ENCODE measurements around the gene HSBP1L1. TPM values are rescaled to one million over a fixed set of nuclear protein-coding genes. Genes with fewer than 3 reads are reported as not detected.

HSBP1L1 gene
- total RNA-seq, 1 donor from 2014 or later, result 2.1 TPM

DNA sequence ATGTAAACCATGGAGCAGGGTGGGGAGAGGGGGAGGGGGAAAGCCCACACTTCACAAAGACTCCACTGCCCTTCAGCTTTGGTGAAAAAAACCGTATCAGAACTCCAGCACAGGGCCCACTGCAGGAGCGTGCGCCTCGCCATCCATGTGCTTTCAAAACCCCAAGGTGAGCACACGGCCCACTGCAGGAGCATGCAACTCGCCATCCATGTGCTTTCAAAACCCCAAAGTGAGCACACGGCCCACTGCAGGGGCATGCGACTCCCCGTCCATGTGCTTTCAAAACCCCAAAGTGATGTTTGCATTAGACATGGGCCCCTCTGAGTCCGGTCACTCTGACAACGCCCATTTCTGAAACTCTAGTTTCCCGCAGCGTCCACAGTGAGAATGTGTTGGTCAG is 16.1 kb downstream of the HSBP1L1 start:
- Histone ChIP-seq H3K27ac (ENCODE audit: low read depth, low read length) (no peak overlapping the region), H3K9me3 (ENCODE audit: control insufficient read depth in 3 of 3, low read length in 3 of 3) (no peaks in the 10 kb centered on the region), H3K4me1 (ENCODE audit: control insufficient read depth in 3 of 3, insufficient read depth in 3 of 3, low read length in 3 of 3) (peaks cover 0 to 6% (median 0%) of the 10 kb centered on the region in 3 donors), H3K9ac (ENCODE audit: low read depth in 1 of 3, low read length in 3 of 3) (no peak overlapping the region), H3K4me3 (ENCODE audit: low read length in 3 of 3) (no peak overlapping the region), H3K36me3 (ENCODE audit: control insufficient read depth in 3 of 3, insufficient read depth in 3 of 3, low read length in 3 of 3) (peaks cover 7 to 12% (median 8%) of the 10 kb centered on the region in 3 donors), H3K27me3 (ENCODE audit: control insufficient read depth in 3 of 3, insufficient read depth in 3 of 3, low read length in 3 of 3) (no peaks in the 10 kb centered on the region)

DNA sequence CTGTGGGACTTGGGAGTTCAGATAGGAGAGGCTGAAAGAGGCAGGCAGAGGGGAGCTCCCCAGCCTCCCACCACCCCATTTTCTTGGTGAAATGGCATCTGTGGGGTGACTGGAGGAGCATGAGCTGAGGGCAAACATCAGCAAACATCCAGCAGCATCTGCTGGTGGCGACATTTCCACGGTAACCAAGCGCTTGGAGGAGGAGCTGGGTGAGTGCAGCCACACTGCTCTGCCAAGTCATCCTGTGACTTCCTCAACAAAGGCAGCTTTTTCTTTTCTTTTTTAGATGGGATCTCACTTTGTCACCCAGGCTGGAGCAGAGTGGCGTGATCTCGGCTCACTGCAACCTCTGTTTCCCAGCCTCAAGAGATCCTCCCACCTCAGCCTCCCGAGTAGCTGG is 18.3 kb downstream of the HSBP1L1 start:
- no peak overlapping the region for H3K27ac ChIP-seq (ENCODE audit: low read depth, low read length)
- no peak overlapping the region for H3K4me3 ChIP-seq (ENCODE audit: low read length in 3 of 3)
- peaks cover 9 to 19% (median 13%) of the 10 kb centered on the region in 3 donors for H3K4me1 ChIP-seq (ENCODE audit: control insufficient read depth in 3 of 3, insufficient read depth in 3 of 3, low read length in 3 of 3)
- H3K9ac ChIP-seq (ENCODE audit: low read depth in 1 of 3, low read length in 3 of 3), result no peak overlapping the region
- no peaks in the 10 kb centered on the region for H3K27me3 ChIP-seq (ENCODE audit: control insufficient read depth in 3 of 3, insufficient read depth in 3 of 3, low read length in 3 of 3)
- H3K9me3 ChIP-seq (ENCODE audit: control insufficient read depth in 3 of 3, low read length in 3 of 3), result no peaks in the 10 kb centered on the region
- peaks cover 5 to 8% (median 7%) of the 10 kb centered on the region in 3 donors for H3K36me3 ChIP-seq (ENCODE audit: control insufficient read depth in 3 of 3, insufficient read depth in 3 of 3, low read length in 3 of 3)

DNA sequence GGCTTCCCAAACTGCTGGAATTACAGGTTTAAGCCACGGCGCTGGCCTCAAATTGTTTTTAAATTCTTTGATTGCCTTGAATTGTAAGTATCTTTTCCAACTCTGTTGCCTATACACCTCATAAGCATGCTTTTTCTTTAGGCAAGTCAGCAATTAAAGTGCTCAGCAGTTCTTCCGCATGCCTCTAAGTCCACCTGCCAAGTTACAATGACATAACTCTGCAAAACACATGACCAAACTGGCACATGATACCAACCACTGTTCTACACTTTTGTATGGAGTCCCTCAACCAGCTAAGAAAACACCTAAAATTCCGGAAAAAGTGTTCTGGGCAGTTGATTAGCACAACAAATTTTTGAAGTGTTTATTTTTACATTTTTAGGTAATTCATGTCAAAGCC is 18.8 kb downstream of the HSBP1L1 start:
- no peak overlapping the region for H3K27ac ChIP-seq (ENCODE audit: low read depth, low read length)
- H3K4me1 ChIP-seq (ENCODE audit: control insufficient read depth in 3 of 3, insufficient read depth in 3 of 3, low read length in 3 of 3), result peaks cover 9 to 16% (median 14%) of the 10 kb centered on the region in 3 donors
- no peak overlapping the region for H3K4me3 ChIP-seq (ENCODE audit: low read length in 3 of 3)
- no peaks in the 10 kb centered on the region for H3K27me3 ChIP-seq (ENCODE audit: control insufficient read depth in 3 of 3, insufficient read depth in 3 of 3, low read length in 3 of 3)
- peaks cover 5 to 8% (median 7%) of the 10 kb centered on the region in 3 donors for H3K36me3 ChIP-seq (ENCODE audit: control insufficient read depth in 3 of 3, insufficient read depth in 3 of 3, low read length in 3 of 3)
- no peak overlapping the region for H3K9ac ChIP-seq (ENCODE audit: low read depth in 1 of 3, low read length in 3 of 3)
- H3K9me3 ChIP-seq (ENCODE audit: control insufficient read depth in 3 of 3, low read length in 3 of 3), result no peaks in the 10 kb centered on the region

DNA sequence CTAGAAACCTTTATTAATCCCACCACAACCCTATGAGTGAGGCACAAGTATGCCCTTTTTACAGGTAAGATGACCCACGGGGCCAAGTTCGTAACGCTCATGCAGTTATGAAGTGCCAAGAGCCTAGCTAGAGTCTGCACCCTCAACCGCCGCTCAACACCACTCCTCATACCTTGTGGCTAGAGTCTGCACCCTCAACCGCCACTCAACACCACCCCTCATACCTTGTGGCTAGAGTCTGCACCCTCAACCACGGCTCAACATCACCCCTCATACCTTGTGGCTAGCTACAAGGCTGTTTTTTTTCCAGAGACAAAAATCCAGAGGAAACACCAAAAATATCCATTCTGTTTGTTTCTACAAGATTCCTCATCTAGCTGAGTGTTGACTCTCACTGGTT is 19.4 kb downstream of the HSBP1L1 start:
- Histone ChIP-seq H3K4me3 (ENCODE audit: low read length in 3 of 3) (no peak overlapping the region), H3K27me3 (ENCODE audit: control insufficient read depth in 3 of 3, insufficient read depth in 3 of 3, low read length in 3 of 3) (no peaks in the 10 kb centered on the region), H3K9me3 (ENCODE audit: control insufficient read depth in 3 of 3, low read length in 3 of 3) (no peaks in the 10 kb centered on the region), H3K27ac (ENCODE audit: low read depth, low read length) (no peak overlapping the region), H3K4me1 (ENCODE audit: control insufficient read depth in 3 of 3, insufficient read depth in 3 of 3, low read length in 3 of 3) (peaks cover 9 to 16% (median 14%) of the 10 kb centered on the region in 3 donors), H3K9ac (ENCODE audit: low read depth in 1 of 3, low read length in 3 of 3) (no peak overlapping the region), H3K36me3 (ENCODE audit: control insufficient read depth in 3 of 3, insufficient read depth in 3 of 3, low read length in 3 of 3) (peaks cover 5 to 8% (median 7%) of the 10 kb centered on the region in 3 donors)

DNA sequence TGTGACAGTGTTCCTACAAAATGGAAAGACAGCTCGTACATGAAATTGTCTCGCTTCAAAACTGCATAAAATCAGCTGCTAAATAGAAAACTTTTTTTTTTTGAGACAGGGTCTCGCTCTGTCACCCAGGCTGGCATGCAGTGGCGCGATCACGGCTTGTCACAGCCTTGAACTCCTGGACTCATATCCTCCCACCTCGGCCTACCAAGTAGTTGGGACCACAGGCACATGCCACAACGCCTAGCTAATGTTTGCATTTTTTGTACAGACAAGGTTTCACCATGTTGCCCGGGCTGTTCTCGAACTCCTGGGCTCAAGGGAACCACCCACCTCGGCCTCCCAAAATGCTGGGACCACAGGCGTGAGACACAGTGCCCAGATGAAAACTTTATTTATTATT is 20.7 kb downstream of the HSBP1L1 start:
- H3K36me3 ChIP-seq (ENCODE audit: control insufficient read depth in 3 of 3, insufficient read depth in 3 of 3, low read length in 3 of 3), result peaks cover 0 to 8% (median 5%) of the 10 kb centered on the region in 3 donors
- H3K9me3 ChIP-seq (ENCODE audit: control insufficient read depth in 3 of 3, low read length in 3 of 3), result no peaks in the 10 kb centered on the region
- no peak overlapping the region for H3K9ac ChIP-seq (ENCODE audit: low read depth in 1 of 3, low read length in 3 of 3)
- H3K4me3 ChIP-seq (ENCODE audit: low read length in 3 of 3), result no peak overlapping the region
- H3K4me1 ChIP-seq (ENCODE audit: control insufficient read depth in 3 of 3, insufficient read depth in 3 of 3, low read length in 3 of 3), result peaks cover 13 to 19% (median 18%) of the 10 kb centered on the region in 3 donors
- no peak overlapping the region for H3K27ac ChIP-seq (ENCODE audit: low read depth, low read length)
- no peaks in the 10 kb centered on the region for H3K27me3 ChIP-seq (ENCODE audit: control insufficient read depth in 3 of 3, insufficient read depth in 3 of 3, low read length in 3 of 3)

DNA sequence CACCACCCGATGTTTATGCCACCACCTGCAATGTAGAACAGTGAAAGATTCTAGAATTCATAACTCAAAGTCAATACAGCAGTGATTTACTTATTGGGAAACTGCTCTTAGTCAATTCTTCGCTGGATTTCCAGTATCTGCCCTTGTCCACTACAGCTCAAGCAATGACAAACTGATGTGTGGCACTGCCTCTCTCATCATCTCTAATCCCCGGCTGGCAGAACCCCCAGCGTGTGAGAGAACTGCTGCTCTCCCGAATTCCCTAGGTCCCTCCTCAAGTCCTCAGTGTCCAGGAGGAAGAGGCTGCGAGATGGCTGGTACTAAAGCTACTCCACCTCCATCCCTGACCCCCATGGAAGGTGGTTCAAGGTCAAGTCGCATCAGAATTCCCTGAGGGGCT is 22.3 kb downstream of the HSBP1L1 start:
- Histone ChIP-seq H3K36me3 (ENCODE audit: control insufficient read depth in 3 of 3, insufficient read depth in 3 of 3, low read length in 3 of 3) (peaks cover 0 to 8% (median 5%) of the 10 kb centered on the region in 3 donors), H3K27me3 (ENCODE audit: control insufficient read depth in 3 of 3, insufficient read depth in 3 of 3, low read length in 3 of 3) (no peaks in the 10 kb centered on the region), H3K27ac (ENCODE audit: low read depth, low read length) (no peak overlapping the region), H3K4me1 (ENCODE audit: control insufficient read depth in 3 of 3, insufficient read depth in 3 of 3, low read length in 3 of 3) (peaks cover 13 to 19% (median 18%) of the 10 kb centered on the region in 3 donors), H3K9me3 (ENCODE audit: control insufficient read depth in 3 of 3, low read length in 3 of 3) (no peaks in the 10 kb centered on the region), H3K4me3 (ENCODE audit: low read length in 3 of 3) (peak overlapping the region; percentile 15 to 95 (median 29)), H3K9ac (ENCODE audit: low read depth in 1 of 3, low read length in 3 of 3) (peak overlapping the region in 2 of 3 donors; percentile 82 to 96)

DNA sequence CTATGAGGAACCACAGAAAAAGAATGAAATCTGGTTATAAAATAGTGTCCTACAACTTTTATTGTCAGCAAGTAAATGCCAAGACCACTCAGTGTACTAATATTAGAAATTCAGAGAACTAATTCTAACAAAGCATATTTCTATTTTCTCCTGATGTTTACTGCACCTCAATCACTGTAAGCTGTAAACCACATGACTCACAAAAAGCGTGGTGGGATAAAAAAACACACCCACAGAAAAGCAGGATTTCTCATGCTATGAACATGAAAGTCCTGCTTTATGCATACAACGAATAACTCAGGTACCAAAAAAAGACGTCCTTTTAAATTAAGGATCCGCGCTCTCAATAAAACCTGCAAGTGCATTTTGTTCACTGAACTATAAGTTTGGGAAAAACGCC is 23.1 kb downstream of the HSBP1L1 start:
- Histone ChIP-seq H3K4me3 (ENCODE audit: low read length in 3 of 3) (peak overlapping the region; percentile 95 to 99 (median 99)), H3K27ac (ENCODE audit: low read depth, low read length) (peak overlapping the region; percentile 97), H3K27me3 (ENCODE audit: control insufficient read depth in 3 of 3, insufficient read depth in 3 of 3, low read length in 3 of 3) (no peaks in the 10 kb centered on the region), H3K36me3 (ENCODE audit: control insufficient read depth in 3 of 3, insufficient read depth in 3 of 3, low read length in 3 of 3) (peaks cover 0 to 8% (median 5%) of the 10 kb centered on the region in 3 donors), H3K9ac (ENCODE audit: low read depth in 1 of 3, low read length in 3 of 3) (peak overlapping the region; percentile 82 to 96 (median 92)), H3K4me1 (ENCODE audit: control insufficient read depth in 3 of 3, insufficient read depth in 3 of 3, low read length in 3 of 3) (peaks cover 13 to 18% (median 16%) of the 10 kb centered on the region in 3 donors), H3K9me3 (ENCODE audit: control insufficient read depth in 3 of 3, low read length in 3 of 3) (no peaks in the 10 kb centered on the region)

DNA sequence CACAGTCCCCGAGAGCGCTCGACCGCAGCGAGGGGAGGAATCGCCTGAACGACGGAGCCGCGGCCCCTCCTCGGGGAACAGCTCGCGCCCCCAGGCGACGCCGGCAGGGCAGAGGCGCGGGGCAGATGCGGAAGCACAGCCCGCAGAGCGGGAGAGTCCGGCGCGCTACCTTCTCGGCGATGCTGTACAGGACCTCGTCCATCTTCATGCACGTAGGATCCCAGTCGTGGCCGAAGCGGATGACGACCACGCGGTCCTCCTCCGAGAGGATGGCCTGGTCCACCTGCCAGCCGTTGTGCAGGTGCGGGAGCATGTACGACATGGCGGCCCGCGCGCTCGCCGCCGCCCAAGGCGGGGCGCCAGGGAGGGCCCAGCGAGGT is 23.6 kb downstream of the HSBP1L1 start:
- Histone ChIP-seq H3K9ac (ENCODE audit: low read depth in 1 of 3, low read length in 3 of 3) (peak overlapping the region; percentile 82 to 96 (median 92)), H3K9me3 (ENCODE audit: control insufficient read depth in 3 of 3, low read length in 3 of 3) (no peaks in the 10 kb centered on the region), H3K4me3 (ENCODE audit: low read length in 3 of 3) (peak overlapping the region; percentile 95 to 99 (median 99)), H3K36me3 (ENCODE audit: control insufficient read depth in 3 of 3, insufficient read depth in 3 of 3, low read length in 3 of 3) (peaks cover 0 to 8% (median 5%) of the 10 kb centered on the region in 3 donors), H3K27me3 (ENCODE audit: control insufficient read depth in 3 of 3, insufficient read depth in 3 of 3, low read length in 3 of 3) (no peaks in the 10 kb centered on the region), H3K4me1 (ENCODE audit: control insufficient read depth in 3 of 3, insufficient read depth in 3 of 3, low read length in 3 of 3) (peaks cover 13 to 18% (median 16%) of the 10 kb centered on the region in 3 donors), H3K27ac (ENCODE audit: low read depth, low read length) (peak overlapping the region; percentile 97)

DNA sequence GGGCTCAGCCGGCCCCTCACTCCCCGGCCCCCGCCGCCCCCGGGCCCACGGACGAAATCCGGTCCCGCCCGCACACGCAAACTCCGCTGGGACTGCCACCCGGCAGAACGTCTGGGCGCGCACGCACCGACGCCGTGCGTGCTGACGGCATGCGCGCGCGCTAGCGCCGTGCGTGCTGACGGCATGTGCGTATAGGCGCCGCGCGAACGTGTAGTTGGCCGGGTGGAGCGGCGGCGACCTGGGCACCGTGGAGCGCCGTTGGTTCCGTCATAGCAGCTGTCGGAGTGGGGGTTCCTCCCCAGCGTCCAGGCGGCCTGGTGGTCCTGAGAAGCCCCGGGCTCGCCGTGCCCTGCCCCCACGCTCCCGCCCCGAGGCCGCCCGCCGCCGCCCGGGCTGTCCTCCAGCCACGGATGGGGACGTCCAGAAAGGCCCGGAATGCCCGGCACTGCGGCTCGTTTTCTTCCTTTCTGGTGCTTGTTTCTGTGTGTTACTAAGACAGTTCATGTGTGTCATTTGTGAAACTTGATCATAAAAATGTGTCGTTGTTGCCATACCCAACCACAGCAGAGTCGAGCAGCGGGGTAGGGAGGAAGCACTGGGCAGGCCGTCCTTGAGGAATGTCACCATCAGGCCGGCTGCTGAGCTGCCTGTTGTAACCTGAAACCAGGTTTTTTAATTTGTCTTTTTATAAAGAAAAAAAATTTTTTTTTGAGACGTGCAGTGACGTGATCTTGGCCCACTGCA is 24.2 kb downstream of the HSBP1L1 start, which contains the start of gene TXNL4A:
Gene TXNL4A, minus strand, starts transcription at position 113 of the 744 bp plus-strand sequence. CDS start 171 bp downstream, outside the sequence.
- H3K4me3 ChIP-seq (ENCODE audit: low read length in 3 of 3), result peak within 1 kb of the TSS; percentile 95 to 99 (median 99)
- H3K9ac ChIP-seq (ENCODE audit: low read depth in 1 of 3, low read length in 3 of 3), result peak within 1 kb of the TSS; percentile 90 to 96 (median 92)
- H3K27me3 ChIP-seq (ENCODE audit: control insufficient read depth in 3 of 3, insufficient read depth in 3 of 3, low read length in 3 of 3), result no peaks in the 10 kb centered on the region
- peaks cover 0 to 8% (median 4%) of the 10 kb centered on the region in 3 donors for H3K36me3 ChIP-seq (ENCODE audit: control insufficient read depth in 3 of 3, insufficient read depth in 3 of 3, low read length in 3 of 3)
- no peaks in the 10 kb centered on the region for H3K9me3 ChIP-seq (ENCODE audit: control insufficient read depth in 3 of 3, low read length in 3 of 3)
- peaks cover 13 to 18% (median 16%) of the 10 kb centered on the region in 3 donors for H3K4me1 ChIP-seq (ENCODE audit: control insufficient read depth in 3 of 3, insufficient read depth in 3 of 3, low read length in 3 of 3)
- peak within 1 kb of the TSS; percentile 97 for H3K27ac ChIP-seq (ENCODE audit: low read depth, low read length)

DNA sequence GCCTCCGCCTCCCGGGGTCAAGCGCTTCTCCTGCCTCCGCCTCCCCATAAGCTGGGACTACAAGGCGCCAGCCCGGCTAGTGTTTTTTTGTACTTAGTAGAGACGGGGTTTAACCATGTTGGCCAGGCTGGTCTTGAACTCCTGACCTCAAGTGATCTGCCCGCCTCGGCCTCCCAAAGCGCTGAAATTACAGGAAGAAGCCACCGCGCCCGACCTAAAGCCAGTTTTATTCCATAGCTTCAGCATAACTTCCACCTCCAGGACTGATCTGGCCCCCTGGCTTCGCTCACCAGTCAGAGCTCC is 24.7 kb downstream of the HSBP1L1 start:
- peaks cover 0 to 8% (median 2%) of the 10 kb centered on the region in 3 donors for H3K36me3 ChIP-seq (ENCODE audit: control insufficient read depth in 3 of 3, insufficient read depth in 3 of 3, low read length in 3 of 3)
- peak overlapping the region; percentile 90 to 96 (median 92) for H3K9ac ChIP-seq (ENCODE audit: low read depth in 1 of 3, low read length in 3 of 3)
- H3K4me3 ChIP-seq (ENCODE audit: low read length in 3 of 3), result peak overlapping the region; percentile 94 to 99 (median 99)
- no peaks in the 10 kb centered on the region for H3K9me3 ChIP-seq (ENCODE audit: control insufficient read depth in 3 of 3, low read length in 3 of 3)
- no peaks in the 10 kb centered on the region for H3K27me3 ChIP-seq (ENCODE audit: control insufficient read depth in 3 of 3, insufficient read depth in 3 of 3, low read length in 3 of 3)
- peak overlapping the region; percentile 97 for H3K27ac ChIP-seq (ENCODE audit: low read depth, low read length)
- H3K4me1 ChIP-seq (ENCODE audit: control insufficient read depth in 3 of 3, insufficient read depth in 3 of 3, low read length in 3 of 3), result peaks cover 13 to 18% (median 16%) of the 10 kb centered on the region in 3 donors

All from skeletal muscle tissue (tissue), 4 donors.